WTC11 (cell line): ENCODE measurements around the gene COX5A. TPM values are rescaled to one million over a fixed set of nuclear protein-coding genes. Genes with fewer than 3 reads are reported as not detected.

Experiments used
- AFF4 ChIP-seq: sonication (generic); formaldehyde crosslinking; IDR thresholded peaks from 2 replicates; pipeline ENCODE4 v1.8.1; 2023; ENCODE audit warnings: mild to moderate bottlenecking, missing genetic modification reagents, borderline replicate concordance
- ATF1 ChIP-seq: sonication (generic); formaldehyde crosslinking; IDR thresholded peaks from 2 replicates; pipeline ENCODE4 v1.8.1; 2023; ENCODE audit warnings: mild to moderate bottlenecking, moderate library complexity, missing genetic modification reagents
- CBFB ChIP-seq: sonication (generic); formaldehyde crosslinking; IDR thresholded peaks from 2 replicates; pipeline ENCODE4 v1.8.1; 2022; ENCODE audit warnings: mild to moderate bottlenecking, low read depth, missing genetic modification reagents
- CDX4 ChIP-seq: fragments of 250-450 bp; sonication (Bioruptor Pico); IDR thresholded peaks from 2 replicates; pipeline ENCODE4 v1.9.0; 2021; ENCODE audit warnings: moderate library complexity, mild to moderate bottlenecking, inconsistent platforms, borderline replicate concordance
- CREM ChIP-seq: sonication (generic); formaldehyde crosslinking; IDR thresholded peaks from 2 replicates; pipeline ENCODE4 v1.8.1; 2022; ENCODE audit warnings: mild to moderate bottlenecking, missing genetic modification reagents, moderate library complexity
- E2F4 ChIP-seq: sonication (generic); formaldehyde crosslinking; IDR thresholded peaks from 2 replicates; pipeline ENCODE4 v1.8.1; 2022; ENCODE audit warnings: low read depth, mild to moderate bottlenecking, moderate library complexity, missing genetic modification reagents, borderline replicate concordance
- E2F5 ChIP-seq: sonication (generic); formaldehyde crosslinking; IDR thresholded peaks from 2 replicates; pipeline ENCODE4 v1.8.1; 2022; ENCODE audit warnings: mild to moderate bottlenecking, moderate library complexity, missing genetic modification reagents
- ERG ChIP-seq: fragments of 250-450 bp; sonication (Bioruptor Pico); IDR thresholded peaks from 2 replicates; pipeline ENCODE4 v1.8.0; 2021; ENCODE audit warnings: mild to moderate bottlenecking
- FOXJ3 ChIP-seq: sonication (generic); formaldehyde crosslinking; IDR thresholded peaks from 2 replicates; pipeline ENCODE4 v1.9.0; 2021; ENCODE audit warnings: missing genetic modification reagents, mild to moderate bottlenecking, borderline replicate concordance
- FOXK1 ChIP-seq: sonication (generic); formaldehyde crosslinking; IDR thresholded peaks from 2 replicates; pipeline ENCODE4 v1.8.0; 2022; ENCODE audit warnings: mild to moderate bottlenecking, moderate library complexity, missing genetic modification reagents
- FOXP4 ChIP-seq: sonication (generic); formaldehyde crosslinking; IDR thresholded peaks from 2 replicates; pipeline ENCODE4 v1.8.0; 2022; ENCODE audit warnings: mild to moderate bottlenecking, missing genetic modification reagents
- GTF2I ChIP-seq: fragments of 250-450 bp; sonication (Bioruptor Pico); conservative IDR thresholded peaks from 2 replicates; pipeline ENCODE4 v1.4.0; 2021; ENCODE audit warnings: mild to moderate bottlenecking
- IRF2 ChIP-seq: sonication (generic); formaldehyde crosslinking; IDR thresholded peaks from 2 replicates; pipeline ENCODE4 v1.8.0; 2022; ENCODE audit warnings: low read depth, missing genetic modification reagents, borderline replicate concordance
- KAT7 ChIP-seq: sonication (generic); formaldehyde crosslinking; IDR thresholded peaks from 2 replicates; pipeline ENCODE4 v1.8.1; 2023; ENCODE audit warnings: missing genetic modification reagents, mild to moderate bottlenecking, borderline replicate concordance
- OVOL2 ChIP-seq: fragments of 250-450 bp; sonication (Bioruptor Pico); IDR thresholded peaks from 2 replicates; pipeline ENCODE4 v1.9.0; 2021; ENCODE audit warnings: mild to moderate bottlenecking, borderline replicate concordance
- PREB ChIP-seq: sonication (generic); formaldehyde crosslinking; IDR thresholded peaks from 2 replicates; pipeline ENCODE4 v1.8.1; 2022; ENCODE audit warnings: mild to moderate bottlenecking, missing genetic modification reagents, moderate library complexity, borderline replicate concordance
- RORB ChIP-seq: fragments of 250-450 bp; sonication (Bioruptor Pico); IDR thresholded peaks from 2 replicates; pipeline ENCODE4 v1.9.0; 2021; ENCODE audit warnings: mild to moderate bottlenecking
- SMAD4 ChIP-seq: sonication (generic); formaldehyde crosslinking; IDR thresholded peaks from 2 replicates; pipeline ENCODE4 v1.8.0; 2022; ENCODE audit warnings: mild to moderate bottlenecking, missing genetic modification reagents
- SP1 ChIP-seq: sonication (generic); formaldehyde crosslinking; conservative IDR thresholded peaks from 2 replicates; pipeline ENCODE4 v1.8.1; 2022; ENCODE audit warnings: missing genetic modification reagents
- TP53 ChIP-seq: sonication (generic); formaldehyde crosslinking; IDR thresholded peaks from 2 replicates; pipeline ENCODE4 v1.8.1; 2023; ENCODE audit warnings: mild to moderate bottlenecking, missing genetic modification reagents
- ZMAT4 ChIP-seq: fragments of 250-450 bp; sonication (Bioruptor Pico); IDR thresholded peaks from 2 replicates; pipeline ENCODE4 v1.9.0; 2021; ENCODE audit warnings: mild to moderate bottlenecking
- ZNF138 ChIP-seq: sonication (generic); formaldehyde crosslinking; conservative IDR thresholded peaks from 2 replicates; pipeline ENCODE4 v1.8.1; 2022; ENCODE audit warnings: mild to moderate bottlenecking, moderate library complexity, missing genetic modification reagents
- ZNF396 ChIP-seq: fragments of 250-450 bp; sonication (Bioruptor Pico); IDR thresholded peaks from 2 replicates; pipeline ENCODE4 v1.8.0; 2021; ENCODE audit warnings: mild to moderate bottlenecking, moderate library complexity, borderline replicate concordance
- ZNF416 ChIP-seq: fragments of 250-450 bp; sonication (Bioruptor Pico); IDR thresholded peaks from 2 replicates; pipeline ENCODE4 v1.9.0; 2021; ENCODE audit warnings: mild to moderate bottlenecking, inconsistent platforms
- ZNF423 ChIP-seq: fragments of 250-450 bp; sonication (Bioruptor Pico); IDR thresholded peaks from 2 replicates; pipeline ENCODE4 v2.1.2; 2022; ENCODE audit warnings: mild to moderate bottlenecking, moderate library complexity
- total RNA-seq: library from RNA; stranded (reverse); gene quantifications from 3 replicates; pipeline ENCODE4 v1.2.3, GENCODE V29; 2021

Gene COX5A
- total RNA-seq, 1 experiment from 2014 or later = 354 TPM

GRCh38 chr15:74889883-74890664 lies 47.8 kb downstream of the COX5A start, which contains the start of gene MPI (continued):
- TF ChIP-seq IRF2 (CRISPR knock-in tag) (no peak), RORB (CRISPR knock-in tag) (no peak), FOXK1 (CRISPR knock-in tag) (no peak), SP1 (peak; percentile 61), E2F4 (CRISPR knock-in tag) (no peak), ZNF423 (no peak), ZNF416 (CRISPR knock-in tag) (peak; percentile 47; the same call in 1 of the 2 replicates), CBFB (CRISPR knock-in tag) (peak; percentile 79; the same call in 1 of the 2 replicates), GTF2I (CRISPR knock-in tag) (no peak; the same call in 1 of the 2 replicates), FOXP4 (CRISPR knock-in tag) (0 out of 2 replicates have a peak, but pooled peaks have one; percentile 71), ERG (CRISPR knock-in tag) (no peak), ZNF138 (CRISPR knock-in tag) (no peak), ATF1 (CRISPR knock-in tag) (no peak), KAT7 (CRISPR knock-in tag) (0 out of 2 replicates have a peak, but pooled peaks have one; percentile 78), FOXJ3 (CRISPR knock-in tag) (no peak), E2F5 (CRISPR knock-in tag) (no peak), ZNF396 (CRISPR knock-in tag) (no peak), PREB (CRISPR knock-in tag) (no peak; the same call in none of the 2 replicates), AFF4 (CRISPR knock-in tag) (no peak), OVOL2 (CRISPR knock-in tag) (no peak), SMAD4 (CRISPR knock-in tag) (no peak), CREM (CRISPR knock-in tag) (peak; percentile 63; the same call in 1 of the 2 replicates), CDX4 (no peak), TP53 (CRISPR knock-in tag) (0 out of 2 replicates have a peak, but pooled peaks have one; percentile 68), ZMAT4 (CRISPR knock-in tag) (no peak)
